Pancreas (tissue), 10 donors: Measurements from ENCODE around the gene SMARCA2. TPM values are rescaled to one million over a fixed set of nuclear protein-coding genes. Genes with fewer than 3 reads are reported as not detected.
A peak's percentile ranks its signal among the peaks of the same experiment; 100 is the strongest.

Experiments used
- ATAC-seq, 4 donors: fragments of 200-7000 bp; cut with Tn5 transposase; one replicate each; pipeline versions ENCODE4 v1.8.0 to v1.9.1; 2020; ENCODE audit warnings: mild to moderate bottlenecking in 4 of 4, moderate library complexity in 4 of 4
- DNase-seq, 6 donors: peaks; one replicate each; pipeline ENCODE4 v3.0.0-alpha.2; 2020
- FAIRE-seq: peaks from 2 replicates; lab custom pipeline; 2012; peaks lifted over from hg19 to GRCh38; lab: Jason Lieb, UNC
- H3K27ac ChIP-seq, 4 donors: fragments of 200-600 bp; sonication (generic); 1 replicate in 3 of 4; 2 replicates in 1 of 4; pipeline versions ENCODE4 v1.5.0 to v1.8.0; 2020
- H3K27me3 ChIP-seq, 4 donors: fragments of 200-600 bp; one replicate each; pipeline ENCODE4 v1.8.0; 2021
- H3K36me3 ChIP-seq, 3 donors: fragments of 200-600 bp; sonication (generic) in 1 of 3; one replicate each; pipeline versions ENCODE4 v1.5.0 to v1.8.0; 2020 to 2021
- H3K4me1 ChIP-seq, 3 donors: fragments of 200-600 bp; one replicate each; pipeline ENCODE4 v1.8.0; 2021
- H3K4me3 ChIP-seq, 4 donors: fragments of 200-600 bp; sonication (generic) in 2 of 4; one replicate each; pipeline versions ENCODE4 v1.5.0 to v1.8.0; 2020 to 2021
- H3K9me3 ChIP-seq, 4 donors: fragments of 200-600 bp; one replicate each; pipeline ENCODE4 v1.8.0; 2021
- WGBS, 2 donors: extraction: QIAGEN DNeasy Blood & Tissue Kit; methylation state at CpG; one replicate each; pipeline ENCODE4 v1.1.7; 2013; 5-methylcytosine and 5-hydroxymethylcytosine counted together
- intact Hi-C, 3 donors: fragments of 100-400 bp; cut with DNase I; formaldehyde crosslinking; loops; one replicate each; pipeline versions ENCODE4 v1.11.1 to v1.14.2; 2022
- polyA plus RNA-seq, 2 donors: library from polyadenylated mRNA; stranded (reverse); fragments of 200-250 nt; gene quantifications; one replicate each; pipeline ENCODE4 v1.2.3, GENCODE V29; 2013
- total RNA-seq, 6 donors: library from RNA; stranded (reverse); fragmentation: NEBNext Ultra II Directional in 4 of 6; extraction: Animal tissue kit (Norgen Biotek cat#: 25700) in 4 of 6; gene quantifications; one replicate each; pipeline versions ENCODE4 v1.2.1 to v1.2.4, GENCODE V29; 2021 to 2023
- TF ChIP-seq, protein P1 (sequence below), 4 donors: fragments of 200-600 bp; sonication (generic) in 3 of 4; IDR thresholded peaks; one replicate each; pipeline versions ENCODE4 v1.5.0 to v1.8.0; 2021; ENCODE audit warnings: antibody characterized with exemption in 4 of 4
- donor health status: healthy with polysubstance abuse.
- donor health status: DM: no; HTN: no; CAD: no; lungs with moderate emphysema.
- donor health status: DM: no; HTN: no; CAD: no.
- donor health status: control.
- donor health status: control.
- donor health status: Bipolar disorder and iron deficiency.
- donor health status: DM: yes; HTN: yes; CAD: no.
- donor health status: DM: no; HTN: no; CAD: no.
- donor health status: DM: no; HTN: no; CAD: no.
- donor health status: DM: yes; HTN: yes; CAD: no.

Gene SMARCA2
- total and polyA plus RNA-seq, 8 donors, result 21.7 to 91.4 (median 64.6) TPM

DNA sequence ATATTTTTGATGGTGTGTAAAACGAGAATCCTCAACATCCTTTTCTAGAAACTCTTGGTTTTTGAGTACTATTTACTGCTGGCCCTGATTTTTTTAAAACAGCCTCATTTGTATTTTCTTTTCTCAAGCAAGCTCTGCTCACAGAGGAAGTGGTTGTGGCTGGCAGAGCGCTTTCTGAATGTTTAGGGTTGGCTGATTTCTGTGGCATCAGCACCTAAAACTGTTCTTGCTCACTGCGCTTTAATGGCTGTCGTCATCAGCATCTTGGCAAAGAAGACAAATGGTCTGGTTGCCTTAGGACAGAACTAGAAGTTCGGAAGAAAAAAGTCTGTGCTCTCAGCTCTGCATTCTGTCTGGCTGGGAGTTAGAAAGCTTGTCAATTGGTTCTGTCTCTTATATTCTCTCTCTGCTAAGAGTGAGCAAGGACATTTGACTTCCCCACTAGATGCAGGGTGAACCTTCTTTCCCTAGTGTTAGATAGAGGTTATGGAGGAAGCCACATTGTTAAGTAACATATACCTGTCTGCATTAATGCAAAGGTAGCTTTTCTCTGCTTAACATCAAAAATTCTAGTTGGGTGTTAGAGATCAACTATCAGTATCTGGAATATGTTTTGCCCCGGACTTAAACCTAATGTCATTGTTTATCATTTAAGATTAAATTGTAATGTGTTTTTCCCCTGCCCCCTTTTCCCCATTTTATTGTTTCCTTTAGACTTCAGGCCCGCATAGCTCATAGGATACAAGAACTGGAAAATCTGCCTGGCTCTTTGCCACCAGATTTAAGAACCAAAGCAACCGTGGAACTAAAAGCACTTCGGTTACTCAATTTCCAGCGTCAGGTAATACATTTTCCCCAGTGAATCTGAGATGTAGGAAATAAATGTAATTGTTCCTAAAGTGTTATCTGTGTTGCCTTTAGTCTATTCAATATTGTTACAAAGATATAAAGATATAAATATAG, 39.0 kb downstream of the SMARCA2 start:
- Histone ChIP-seq H3K9me3 (no peaks in the 10 kb centered on the region), H3K4me3 (no peak overlapping the region), H3K27ac (no peak overlapping the region), H3K27me3 (no peaks in the 10 kb centered on the region), H3K36me3 (peaks cover 0 to 22% (median 15%) of the 10 kb centered on the region in 3 donors), H3K4me1 (no peaks in the 10 kb centered on the region)
- TF ChIP-seq, protein P1, sequence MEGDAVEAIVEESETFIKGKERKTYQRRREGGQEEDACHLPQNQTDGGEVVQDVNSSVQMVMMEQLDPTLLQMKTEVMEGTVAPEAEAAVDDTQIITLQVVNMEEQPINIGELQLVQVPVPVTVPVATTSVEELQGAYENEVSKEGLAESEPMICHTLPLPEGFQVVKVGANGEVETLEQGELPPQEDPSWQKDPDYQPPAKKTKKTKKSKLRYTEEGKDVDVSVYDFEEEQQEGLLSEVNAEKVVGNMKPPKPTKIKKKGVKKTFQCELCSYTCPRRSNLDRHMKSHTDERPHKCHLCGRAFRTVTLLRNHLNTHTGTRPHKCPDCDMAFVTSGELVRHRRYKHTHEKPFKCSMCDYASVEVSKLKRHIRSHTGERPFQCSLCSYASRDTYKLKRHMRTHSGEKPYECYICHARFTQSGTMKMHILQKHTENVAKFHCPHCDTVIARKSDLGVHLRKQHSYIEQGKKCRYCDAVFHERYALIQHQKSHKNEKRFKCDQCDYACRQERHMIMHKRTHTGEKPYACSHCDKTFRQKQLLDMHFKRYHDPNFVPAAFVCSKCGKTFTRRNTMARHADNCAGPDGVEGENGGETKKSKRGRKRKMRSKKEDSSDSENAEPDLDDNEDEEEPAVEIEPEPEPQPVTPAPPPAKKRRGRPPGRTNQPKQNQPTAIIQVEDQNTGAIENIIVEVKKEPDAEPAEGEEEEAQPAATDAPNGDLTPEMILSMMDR (IDR thresholded peaks at IDR 0.05), result no peak
- 73 to 76% methylated on average over 10 of the region's 10 CpGs for WGBS, 2 donors
- FAIRE-seq (no peak), ATAC-seq (peak in 3 of 4 donors; percentile 63 to 88 (median 73)), DNase-seq (peak in 1 of 6 donors; percentile 24)
- intact Hi-C loops, result no loop called here

DNA sequence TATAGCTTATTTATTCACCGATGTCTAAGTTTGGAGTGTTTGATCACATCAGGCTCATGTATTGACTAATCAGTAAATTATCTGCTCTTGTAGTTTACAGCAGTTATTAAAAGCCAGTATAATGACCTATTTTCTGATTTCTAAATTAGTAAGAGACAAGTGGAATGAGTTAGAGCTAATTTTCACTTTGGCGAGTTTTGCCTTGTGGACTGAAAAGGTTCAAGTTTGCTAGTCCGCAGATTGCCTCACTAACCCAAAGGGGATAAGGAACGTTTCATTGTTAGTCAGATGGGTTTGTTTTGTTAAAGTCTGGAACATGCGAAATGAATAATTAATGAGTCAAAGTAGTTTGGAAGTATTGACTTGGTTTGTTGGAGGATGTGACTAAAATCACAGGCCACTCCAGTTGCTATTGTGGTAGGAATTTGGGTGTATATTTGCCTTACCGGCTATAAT, 40.1 kb downstream of the SMARCA2 start:
- no peak overlapping the region for H3K4me3 ChIP-seq
- H3K27me3 ChIP-seq, result no peaks in the 10 kb centered on the region
- H3K27ac ChIP-seq, result no peak overlapping the region
- DNase-seq (no peak), ATAC-seq (no peak), FAIRE-seq (no peak)
- H3K4me1 ChIP-seq, result no peaks in the 10 kb centered on the region
- peaks cover 0 to 20% (median 20%) of the 10 kb centered on the region in 3 donors for H3K36me3 ChIP-seq
- TF ChIP-seq, protein P1 (IDR thresholded peaks at IDR 0.05), result no peak
- H3K9me3 ChIP-seq, result no peaks in the 10 kb centered on the region
- intact Hi-C loops, result no loop called here
- 88% methylated on average over 6 of the region's 6 CpGs for WGBS, 2 donors

DNA sequence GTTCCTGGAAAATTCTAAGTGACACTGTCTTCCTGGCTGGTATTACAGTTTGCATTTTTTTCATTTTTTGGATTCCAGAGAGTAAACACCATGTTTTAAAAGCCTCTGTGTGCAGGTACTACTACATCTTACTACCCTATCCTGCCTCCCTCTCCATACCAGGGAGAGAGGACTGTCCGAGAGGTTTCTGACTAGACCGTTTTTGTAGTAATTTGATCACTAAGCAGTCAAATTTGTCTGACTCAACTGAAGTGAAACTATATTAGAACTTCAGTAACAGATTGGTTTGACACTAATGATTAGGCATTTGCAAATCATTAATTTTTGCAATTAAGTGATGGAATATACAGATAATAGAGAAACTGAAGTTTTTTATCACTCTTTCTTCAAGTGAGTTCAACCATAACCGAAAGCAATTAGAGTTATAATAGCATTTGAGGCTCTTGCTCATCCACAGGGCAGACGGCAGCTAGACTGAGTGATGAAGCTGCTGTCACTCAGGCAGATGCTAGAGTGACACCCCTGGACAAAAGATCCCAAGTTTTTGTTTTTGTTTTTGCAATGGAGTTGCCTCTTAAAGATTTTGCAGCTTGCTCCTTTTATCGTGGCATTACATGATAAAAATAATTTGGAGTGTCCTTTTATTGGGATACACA, 44.3 kb downstream of the SMARCA2 start:
- ATAC-seq (no peak), FAIRE-seq (no peak), DNase-seq (no peak)
- peaks cover 0 to 41% (median 20%) of the 10 kb centered on the region in 3 donors for H3K36me3 ChIP-seq
- no peak overlapping the region for H3K4me3 ChIP-seq
- TF ChIP-seq, protein P1 (IDR thresholded peaks at IDR 0.05), result no peak
- H3K4me1 ChIP-seq, result no peaks in the 10 kb centered on the region
- WGBS, 2 donors, result 89 to 93% methylated on average over 5 of the region's 5 CpGs
- intact Hi-C loops, result no loop called here
- H3K9me3 ChIP-seq, result no peaks in the 10 kb centered on the region
- H3K27me3 ChIP-seq, result no peaks in the 10 kb centered on the region
- no peak overlapping the region for H3K27ac ChIP-seq

DNA sequence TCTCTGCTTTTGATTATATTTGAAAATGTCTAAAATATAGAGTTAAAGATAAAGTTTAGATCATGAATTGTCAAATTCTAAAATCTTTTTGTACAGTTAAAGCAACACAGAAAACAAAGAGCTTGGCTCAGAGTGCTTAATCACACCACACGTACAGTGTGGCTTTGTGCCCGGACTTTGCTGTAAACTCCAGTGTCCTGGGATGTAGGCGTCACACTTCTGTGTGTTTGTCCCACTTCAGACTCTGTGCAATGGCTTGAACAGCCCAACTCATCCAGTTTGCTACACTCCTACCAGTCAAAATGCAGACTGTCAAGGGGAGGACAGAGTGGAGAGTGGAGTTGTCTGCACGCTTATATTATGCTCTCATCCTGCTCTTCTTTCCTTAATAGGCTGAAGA, 45.3 kb downstream of the SMARCA2 start:
- 87 to 90% methylated on average over 4 of the region's 4 CpGs for WGBS, 2 donors
- FAIRE-seq (no peak), ATAC-seq (no peak), DNase-seq (no peak)
- TF ChIP-seq, protein P1 (IDR thresholded peaks at IDR 0.05), result no peak
- Histone ChIP-seq H3K4me1 (peaks cover 0 to 2% (median 0%) of the 10 kb centered on the region in 3 donors), H3K27ac (no peak overlapping the region), H3K27me3 (no peaks in the 10 kb centered on the region), H3K36me3 (peaks cover 0 to 41% (median 20%) of the 10 kb centered on the region in 3 donors), H3K4me3 (no peak overlapping the region), H3K9me3 (no peaks in the 10 kb centered on the region)
- intact Hi-C loops, result no loop called here
